ENCODE measurements around the gene ST8SIA4. TPM values are rescaled to one million over a fixed set of nuclear protein-coding genes. Genes with fewer than 3 reads are reported as not detected.

Gene ST8SIA4
- total RNA-seq, 1 experiment from 2014 or later: not detected

DNA sequence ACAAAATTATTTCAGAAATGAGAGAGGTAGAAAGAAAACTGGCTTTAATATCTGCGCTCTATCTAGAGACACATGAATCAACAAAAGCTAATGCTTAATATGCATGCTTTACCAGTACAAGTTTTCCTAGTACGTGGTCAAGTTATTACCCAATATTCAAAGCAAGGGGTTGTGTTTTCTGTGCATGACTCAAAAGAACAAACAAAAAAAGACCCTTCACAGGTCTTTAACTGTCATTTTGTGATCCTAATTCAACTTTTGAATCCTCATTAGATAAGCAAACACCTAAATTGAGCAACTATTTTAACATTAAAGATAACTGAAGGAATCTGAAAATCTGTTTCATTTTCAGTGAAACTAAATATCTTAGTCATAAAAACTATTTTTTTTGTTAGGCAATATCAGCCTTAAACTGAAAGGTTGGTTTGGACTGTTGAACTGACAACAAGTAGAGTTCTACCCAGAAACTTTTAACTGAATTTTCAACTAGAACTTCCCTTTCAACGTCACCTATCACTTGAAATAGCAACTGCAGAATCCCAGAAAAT is 12.5 kb downstream of the ST8SIA4 start:
- Histone ChIP-seq H3K4ac (ENCODE audit: low read depth, low read length) (no peak overlapping the region), H3K56ac (ENCODE audit: insufficient read length, low read depth, low read length) (no peak overlapping the region), H3K79me2 (ENCODE audit: insufficient read depth, low read length) (no peaks in the 10 kb centered on the region), H3K23ac (ENCODE audit: insufficient read length, low read depth, low read length) (no peak overlapping the region), H3K23me2 (ENCODE audit: insufficient read length, low read depth, low read length, poor library complexity, severe bottlenecking) (no peaks in the 10 kb centered on the region), H2BK5ac (ENCODE audit: insufficient read length, low read length) (no peak overlapping the region), H4K5ac (ENCODE audit: insufficient read length, low read depth, low read length) (no peak overlapping the region), H2BK15ac (ENCODE audit: low read depth, low read length) (no peak overlapping the region), H3K27ac (ENCODE audit: insufficient read length, low read depth, low read length) (no peak overlapping the region), H3K9me3 (ENCODE audit: control insufficient read depth, low read depth, low read length) (no peaks in the 10 kb centered on the region), H2BK20ac (ENCODE audit: low read depth, low read length, poor library complexity, severe bottlenecking) (no peak overlapping the region), H3K14ac (ENCODE audit: insufficient read depth, low read length) (no peak overlapping the region), H2AFZ (ENCODE audit: low read length) (no peak overlapping the region), H3K18ac (ENCODE audit: insufficient read length, low read depth, low read length) (no peak overlapping the region), H2BK120ac (ENCODE audit: low read depth, low read length, poor library complexity, severe bottlenecking) (no peak overlapping the region), H4K91ac (ENCODE audit: insufficient read length, low read depth, low read length) (no peak overlapping the region), H4K20me1 (ENCODE audit: control insufficient read depth, insufficient read depth, insufficient read length) (no peaks in the 10 kb centered on the region), H3T11ph (ENCODE audit: low read length) (no peak overlapping the region), H2BK12ac (ENCODE audit: insufficient read length, low read depth, low read length) (no peak overlapping the region), H3K4me2 (ENCODE audit: insufficient read depth, insufficient read length, low read length) (no peak overlapping the region), H3K4me1 (ENCODE audit: insufficient read depth, low read length) (no peaks in the 10 kb centered on the region), H3K9ac (ENCODE audit: extremely low read depth, insufficient read length, low read length) (no peak overlapping the region), H3K79me1 (ENCODE audit: insufficient read depth, low read depth, low read length, poor library complexity, severe bottlenecking) (no peaks in the 10 kb centered on the region), H4K8ac (replicated peaks; ENCODE audit: insufficient read length, low read depth, low read length) (no peak overlapping the region), H3K27me3 (ENCODE audit: insufficient read depth, low read length) (no peaks in the 10 kb centered on the region), H2AK5ac (ENCODE audit: insufficient read length, low read length) (no peak overlapping the region)
- Mint-ChIP-seq H3K4me3 (no peak overlapping the region), H3K9me3 (no peaks in the 10 kb centered on the region), H3K27me3 (ENCODE audit: low read depth) (peaks cover 5% of the 10 kb centered on the region), H3K4me1 (no peaks in the 10 kb centered on the region), H3K27ac (no peak overlapping the region), H3K36me3 (ENCODE audit: insufficient read depth in 1 of 3, low read depth in 3 of 3) (no peaks in the 10 kb centered on the region)
- WGBS (ENCODE audit: extremely low coverage, insufficient read length, low lambda C conversion rate): no CpG with 5 or more reads among the region's 3 CpGs
- TF ChIP-seq, protein P1, sequence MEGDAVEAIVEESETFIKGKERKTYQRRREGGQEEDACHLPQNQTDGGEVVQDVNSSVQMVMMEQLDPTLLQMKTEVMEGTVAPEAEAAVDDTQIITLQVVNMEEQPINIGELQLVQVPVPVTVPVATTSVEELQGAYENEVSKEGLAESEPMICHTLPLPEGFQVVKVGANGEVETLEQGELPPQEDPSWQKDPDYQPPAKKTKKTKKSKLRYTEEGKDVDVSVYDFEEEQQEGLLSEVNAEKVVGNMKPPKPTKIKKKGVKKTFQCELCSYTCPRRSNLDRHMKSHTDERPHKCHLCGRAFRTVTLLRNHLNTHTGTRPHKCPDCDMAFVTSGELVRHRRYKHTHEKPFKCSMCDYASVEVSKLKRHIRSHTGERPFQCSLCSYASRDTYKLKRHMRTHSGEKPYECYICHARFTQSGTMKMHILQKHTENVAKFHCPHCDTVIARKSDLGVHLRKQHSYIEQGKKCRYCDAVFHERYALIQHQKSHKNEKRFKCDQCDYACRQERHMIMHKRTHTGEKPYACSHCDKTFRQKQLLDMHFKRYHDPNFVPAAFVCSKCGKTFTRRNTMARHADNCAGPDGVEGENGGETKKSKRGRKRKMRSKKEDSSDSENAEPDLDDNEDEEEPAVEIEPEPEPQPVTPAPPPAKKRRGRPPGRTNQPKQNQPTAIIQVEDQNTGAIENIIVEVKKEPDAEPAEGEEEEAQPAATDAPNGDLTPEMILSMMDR (conservative IDR thresholded peaks at IDR 0.05): no peak
- no peak for DNase-seq
